ENCODE data around the gene USP35.

Gene USP35

GRCh38 chr11:78199653-78200015 is 10.9 kb downstream of the USP35 start:
- DNase-seq = no peak

GRCh38 chr11:78200061-78200460 is 11.3 kb downstream of the USP35 start:
- DNase-seq = no peak

GRCh38 chr11:78200553-78200952 is 11.8 kb downstream of the USP35 start:
- no peak for DNase-seq

- DNase-seq = no peak
Measured at GRCh38 chr11:78201096-78201818, 12.5 kb downstream of the USP35 start.

GRCh38 chr11:78202733-78203167 is 14.0 kb downstream of the USP35 start:
- DNase-seq = peak; percentile 41

GRCh38 chr11:78203184-78203583 is 14.5 kb downstream of the USP35 start:
- no peak for DNase-seq

GRCh38 chr11:78205256-78205655 is 16.5 kb downstream of the USP35 start:
- DNase-seq = no peak

GRCh38 chr11:78205691-78206090 is 17.0 kb downstream of the USP35 start:
- no peak for DNase-seq

GRCh38 chr11:78207532-78208256 is 19.0 kb downstream of the USP35 start:
- DNase-seq = no peak

- DNase-seq = no peak
Measured at GRCh38 chr11:78208257-78209165, 19.8 kb downstream of the USP35 start.

- no peak for DNase-seq
Measured at GRCh38 chr11:78209478-78209877, 20.8 kb downstream of the USP35 start.

- no peak for DNase-seq
Measured at GRCh38 chr11:78210000-78210608, 21.4 kb downstream of the USP35 start.

GRCh38 chr11:78211565-78211964 is 22.8 kb downstream of the USP35 start:
- DNase-seq = no peak

- DNase-seq = no peak
Measured at GRCh38 chr11:78212586-78213371, 24.1 kb downstream of the USP35 start.

- no peak for DNase-seq
Measured at GRCh38 chr11:78213526-78214330, 25.0 kb downstream of the USP35 start.

- no peak for DNase-seq
Measured at GRCh38 chr11:78214331-78215194, 25.8 kb downstream of the USP35 start.

GRCh38 chr11:78216021-78216420 is 27.3 kb downstream of the USP35 start:
- DNase-seq = no peak

- DNase-seq = no peak
Measured at GRCh38 chr11:78216571-78217287, 28.0 kb downstream of the USP35 start.
